ENCODE measurements around the gene MRPL54. TPM values are rescaled to one million over a fixed set of nuclear protein-coding genes. Genes with fewer than 3 reads are reported as not detected.

The MRPL54 gene
- total RNA-seq, 4 donors from 2014 or later: 47.6 to 93.8 (median 66.5) TPM

DNA sequence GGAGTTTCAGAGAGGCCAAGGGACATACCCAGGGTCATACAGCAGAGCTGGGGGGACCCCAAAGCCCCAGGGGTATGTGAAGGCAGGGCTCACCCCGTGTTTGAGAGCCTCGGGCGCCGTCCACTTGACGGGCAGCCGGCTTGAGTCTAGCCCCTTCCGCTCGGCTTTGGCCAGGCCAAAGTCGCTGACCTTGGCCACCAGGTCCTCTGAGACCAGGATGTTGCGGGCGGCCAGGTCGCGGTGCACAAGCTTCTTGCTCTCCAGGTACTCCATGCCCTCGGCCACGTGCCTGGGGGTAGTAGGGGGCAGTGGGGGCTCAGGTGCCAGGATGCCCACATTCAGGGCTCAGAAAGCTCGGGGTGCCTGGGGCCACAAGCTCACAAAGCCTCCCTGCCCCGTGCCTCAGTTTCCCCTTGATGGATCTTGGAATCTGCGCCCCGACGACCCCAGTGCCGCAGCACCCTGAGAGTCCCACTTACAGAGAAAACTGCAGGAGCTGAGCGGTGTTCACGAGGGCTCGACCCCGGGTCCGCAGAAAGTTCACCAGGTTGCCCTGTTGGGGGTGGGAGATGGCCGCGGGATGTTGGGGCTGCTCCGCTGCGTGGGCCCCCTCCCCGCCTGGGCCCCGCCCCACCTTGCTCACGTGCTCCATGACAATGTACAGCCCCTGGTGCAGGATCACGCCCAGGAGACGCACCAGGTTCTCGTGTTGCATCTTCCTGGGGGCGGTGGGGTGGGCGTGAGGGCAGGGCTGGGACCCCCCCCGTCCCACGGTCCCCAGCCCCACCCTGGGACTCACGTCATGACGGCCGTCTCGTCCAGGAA is 16.6 kb downstream of the MRPL54 start:
- TF ChIP-seq CTCF (IDR thresholded peaks at IDR 0.05; ENCODE audit: low read depth): no peak

DNA sequence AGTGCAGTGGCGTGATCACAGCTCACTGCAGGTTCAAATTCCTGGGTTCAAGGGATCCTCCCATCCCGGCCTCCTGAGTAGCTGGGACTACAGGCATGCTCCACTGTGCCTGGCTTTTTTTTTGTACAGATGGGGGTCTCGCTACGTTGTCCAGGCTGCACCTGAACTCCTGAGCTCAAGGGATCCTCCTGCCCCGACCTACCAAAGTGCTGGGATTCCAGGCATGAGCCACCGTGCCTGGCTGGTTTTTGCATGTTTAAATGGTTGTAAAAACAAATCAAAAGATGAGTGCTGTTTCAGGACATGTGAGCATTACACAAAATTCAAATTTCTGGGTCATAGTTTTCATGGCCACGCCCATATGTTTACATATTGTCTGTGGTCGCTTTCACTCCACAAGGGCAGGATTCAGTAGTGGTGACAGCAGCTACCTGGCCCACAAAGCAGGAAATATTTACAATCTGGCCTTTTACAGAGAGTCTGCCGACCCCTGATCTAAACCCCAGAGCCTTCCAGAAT is 18.4 kb downstream of the MRPL54 start:
- no peak for TF ChIP-seq CTCF (IDR thresholded peaks at IDR 0.05; ENCODE audit: low read depth)

DNA sequence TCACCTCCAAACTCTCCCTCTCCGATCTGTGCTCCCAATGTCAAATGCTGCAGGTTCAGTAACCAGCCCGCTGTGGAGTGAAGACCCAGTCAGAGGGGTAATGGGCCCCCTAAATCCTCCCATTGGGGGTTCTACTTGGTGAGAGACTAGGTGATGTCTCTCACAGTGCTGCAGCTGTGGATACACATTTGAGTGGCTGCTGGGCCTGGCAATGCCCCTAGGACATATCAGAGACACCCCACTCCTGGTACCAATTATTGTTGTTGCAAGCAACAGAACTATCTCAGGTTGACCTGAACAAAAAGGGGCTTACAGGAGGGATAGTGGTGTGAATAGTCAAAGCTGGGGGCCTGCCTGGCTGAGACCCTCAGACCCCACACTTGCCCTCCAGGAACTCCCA is 19.1 kb downstream of the MRPL54 start:
- no peak for TF ChIP-seq CTCF (IDR thresholded peaks at IDR 0.05; ENCODE audit: low read depth)

DNA sequence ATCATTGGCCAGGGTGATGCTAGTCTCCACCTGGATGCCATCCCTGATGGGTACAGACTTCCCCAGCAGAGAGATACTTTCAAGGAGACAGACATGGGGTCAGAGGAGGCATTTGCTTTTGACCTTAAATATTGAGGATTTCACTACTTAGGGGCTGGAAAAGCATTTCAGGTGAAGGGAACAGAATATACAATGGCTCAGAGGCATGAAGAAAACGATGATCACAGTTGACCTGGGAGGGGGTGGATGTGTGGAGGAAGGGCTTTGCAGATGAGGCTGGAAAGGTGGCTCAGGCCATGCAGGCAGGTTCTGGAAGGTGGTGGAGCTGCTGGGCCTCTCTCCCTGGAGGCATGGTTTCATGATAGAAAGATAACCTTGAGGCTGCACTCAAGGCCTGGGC is 19.8 kb downstream of the MRPL54 start:
- no peak for TF ChIP-seq CTCF (IDR thresholded peaks at IDR 0.05; ENCODE audit: low read depth)

DNA sequence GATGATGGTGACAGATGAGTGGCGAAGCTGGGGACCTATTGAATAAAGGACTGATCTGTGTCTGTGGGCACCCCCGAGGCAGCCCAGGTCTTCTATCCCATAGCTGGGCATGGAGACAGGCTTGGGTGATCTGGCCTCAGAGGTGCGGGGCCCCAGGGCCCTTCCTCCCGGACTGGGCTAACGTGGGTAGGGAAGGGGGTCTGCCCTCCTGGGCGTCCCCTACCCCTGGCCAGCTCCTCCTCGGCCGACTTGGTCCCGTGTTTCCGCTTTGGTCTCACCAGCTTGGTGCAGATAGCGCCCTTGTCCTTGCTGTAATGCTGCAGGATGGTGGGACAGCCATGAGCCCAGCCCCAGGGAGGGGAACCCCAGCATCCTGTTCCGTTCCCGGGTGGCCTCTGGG is 20.4 kb downstream of the MRPL54 start:
- no peak for TF ChIP-seq CTCF (IDR thresholded peaks at IDR 0.05; ENCODE audit: low read depth)

GRCh38 chr19:3783660-3784584 is 21.4 kb downstream of the MRPL54 start:
- no peak for TF ChIP-seq CTCF (IDR thresholded peaks at IDR 0.05; ENCODE audit: low read depth)

Measured in subcutaneous adipose tissue (tissue), 4 donors.